GM10266 (cell line): Measurements from ENCODE around the gene LDLRAD4.

Experiments used
- DNase-seq: peaks from one replicate; pipeline ENCODE4 v3.0.0; 2012; ENCODE audit errors: extremely low spot score
- TF ChIP-seq, protein P1 (sequence below): IDR thresholded peaks from 2 replicates; pipeline ENCODE4 v1.5.1; 2012; ENCODE audit warnings: mild to moderate bottlenecking, low read depth; ENCODE audit not compliant: control insufficient read depth, insufficient read depth; ENCODE audit errors: missing control alignments

The LDLRAD4 gene

DNA sequence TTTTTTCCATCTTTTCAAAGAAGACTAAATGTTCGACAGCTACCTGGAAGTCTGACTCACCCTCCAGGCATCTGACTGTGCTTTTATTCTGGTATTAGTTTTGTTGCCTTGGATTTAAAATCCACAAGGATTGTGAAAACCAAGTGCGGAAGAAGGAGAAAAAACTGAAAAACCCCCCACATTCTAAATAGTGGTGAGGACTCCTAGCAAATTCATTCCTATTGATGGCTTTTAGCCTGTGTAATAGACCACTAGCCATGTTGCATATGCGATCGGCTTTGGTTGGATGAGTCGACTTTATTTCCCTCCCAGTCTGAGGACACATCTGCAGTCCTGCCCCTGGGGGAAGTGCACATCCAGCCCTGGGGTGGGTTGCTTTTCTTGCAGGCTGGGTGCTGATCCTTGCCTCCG lies 16.9 kb downstream of the LDLRAD4 start:
- no peak for DNase-seq
- TF ChIP-seq, protein P1, sequence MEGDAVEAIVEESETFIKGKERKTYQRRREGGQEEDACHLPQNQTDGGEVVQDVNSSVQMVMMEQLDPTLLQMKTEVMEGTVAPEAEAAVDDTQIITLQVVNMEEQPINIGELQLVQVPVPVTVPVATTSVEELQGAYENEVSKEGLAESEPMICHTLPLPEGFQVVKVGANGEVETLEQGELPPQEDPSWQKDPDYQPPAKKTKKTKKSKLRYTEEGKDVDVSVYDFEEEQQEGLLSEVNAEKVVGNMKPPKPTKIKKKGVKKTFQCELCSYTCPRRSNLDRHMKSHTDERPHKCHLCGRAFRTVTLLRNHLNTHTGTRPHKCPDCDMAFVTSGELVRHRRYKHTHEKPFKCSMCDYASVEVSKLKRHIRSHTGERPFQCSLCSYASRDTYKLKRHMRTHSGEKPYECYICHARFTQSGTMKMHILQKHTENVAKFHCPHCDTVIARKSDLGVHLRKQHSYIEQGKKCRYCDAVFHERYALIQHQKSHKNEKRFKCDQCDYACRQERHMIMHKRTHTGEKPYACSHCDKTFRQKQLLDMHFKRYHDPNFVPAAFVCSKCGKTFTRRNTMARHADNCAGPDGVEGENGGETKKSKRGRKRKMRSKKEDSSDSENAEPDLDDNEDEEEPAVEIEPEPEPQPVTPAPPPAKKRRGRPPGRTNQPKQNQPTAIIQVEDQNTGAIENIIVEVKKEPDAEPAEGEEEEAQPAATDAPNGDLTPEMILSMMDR: no peak

- TF ChIP-seq, protein P1: no peak
- no peak for DNase-seq
Observed at GRCh38 chr18:13235981-13236380, 17.4 kb downstream of the LDLRAD4 start.

DNA sequence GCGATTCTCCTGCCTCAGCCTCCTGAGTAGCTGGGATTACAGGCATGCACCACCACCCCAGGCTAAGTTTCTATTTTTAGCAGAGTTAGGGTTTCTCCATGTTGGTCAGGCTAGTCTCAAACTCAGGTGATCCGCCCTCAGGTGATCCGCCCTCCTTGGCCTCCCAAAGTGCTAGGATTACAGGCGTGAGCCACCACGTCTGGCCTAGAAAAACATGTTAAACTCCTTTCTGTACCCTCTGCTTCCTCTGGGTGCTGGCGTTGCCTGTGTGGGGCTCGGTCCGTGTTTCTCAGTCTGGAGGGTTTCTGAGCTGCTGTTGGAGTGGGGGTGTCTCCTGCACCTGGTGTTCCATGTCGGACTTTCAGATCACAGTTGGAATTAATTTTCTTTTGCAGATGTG lies 17.9 kb downstream of the LDLRAD4 start:
- TF ChIP-seq, protein P1: no peak
- no peak for DNase-seq

DNA sequence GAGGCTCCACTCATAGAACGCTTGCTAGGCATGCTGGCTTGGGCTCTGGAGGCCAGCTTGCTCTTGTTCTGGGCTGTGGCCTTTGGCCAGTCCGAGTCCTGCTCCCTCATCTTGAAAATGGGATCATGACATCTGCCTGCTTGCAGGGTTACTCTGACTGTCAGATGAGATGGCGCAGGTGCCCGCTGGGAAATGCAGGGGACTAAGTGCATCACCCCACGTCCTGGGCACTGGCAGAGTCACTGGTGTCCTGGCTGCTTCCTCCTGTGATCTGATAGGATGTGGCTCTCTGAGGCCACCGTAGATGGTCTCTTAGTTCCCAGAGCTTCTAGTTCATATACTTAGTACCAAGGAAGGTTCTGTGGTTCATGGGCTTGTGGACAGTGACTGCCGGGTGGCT lies 18.5 kb downstream of the LDLRAD4 start:
- TF ChIP-seq, protein P1: no peak

DNA sequence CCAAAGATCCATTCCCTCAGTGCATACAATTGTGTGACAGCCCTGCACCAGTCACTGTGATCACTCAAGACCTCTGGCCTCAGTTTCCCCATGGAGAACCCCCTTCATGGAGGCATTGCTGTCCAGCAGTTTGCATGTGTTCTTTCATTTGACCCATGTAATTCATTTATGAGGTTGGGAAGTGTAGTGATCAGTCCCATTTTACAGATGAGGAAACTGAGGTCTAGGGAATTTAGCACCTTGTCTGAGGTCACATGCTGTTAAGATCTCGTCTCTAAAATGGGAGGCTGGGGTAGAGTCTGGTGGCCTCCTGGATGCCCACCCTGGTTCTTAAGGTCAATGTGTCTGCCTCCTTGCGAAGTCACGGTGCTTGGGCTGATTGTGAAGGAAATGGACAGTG lies 19.1 kb downstream of the LDLRAD4 start:
- DNase-seq: no peak
- TF ChIP-seq, protein P1: no peak

More for the DNA sequence above, 18.5 kb downstream of the LDLRAD4 start:
- no peak for DNase-seq

DNA sequence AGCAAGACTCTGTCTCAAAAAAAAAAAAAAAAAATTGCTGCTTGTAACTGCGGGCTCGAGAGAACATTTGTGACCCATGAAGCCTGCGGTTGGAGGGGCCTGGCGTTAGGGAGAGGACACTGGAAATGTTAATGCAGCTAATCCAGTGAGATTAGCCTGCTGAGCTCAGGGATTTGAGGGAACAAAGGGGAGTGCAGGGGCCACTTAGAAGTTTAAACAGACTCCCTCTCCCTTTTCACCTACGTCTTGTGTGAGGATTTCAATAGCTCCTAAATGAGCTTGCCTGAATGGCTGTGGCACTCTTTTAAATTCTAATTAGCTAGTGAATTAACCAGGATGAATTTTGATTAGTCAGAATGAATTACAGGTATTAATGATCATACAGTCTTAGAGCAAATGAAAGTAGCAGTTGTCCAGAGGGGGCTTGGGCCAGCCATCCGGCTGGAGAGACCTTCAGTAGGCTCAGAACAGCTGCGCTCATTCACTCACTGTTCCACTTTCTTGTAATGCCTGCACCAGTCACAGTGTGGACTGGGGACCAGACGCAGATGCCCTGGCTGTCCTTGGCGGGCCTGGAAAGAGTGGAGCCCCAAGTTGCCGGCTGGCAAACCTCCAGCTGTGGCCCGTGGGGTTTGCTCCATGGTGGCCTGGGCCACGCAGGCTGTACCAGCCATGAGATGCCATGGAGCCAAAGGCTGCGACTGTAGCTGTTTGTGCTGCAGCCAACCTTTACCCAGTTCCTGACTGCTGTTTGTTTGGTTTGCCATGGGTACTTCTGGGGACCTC lies 20.8 kb downstream of the LDLRAD4 start:
- DNase-seq: no peak
- TF ChIP-seq, protein P1: no peak

DNA sequence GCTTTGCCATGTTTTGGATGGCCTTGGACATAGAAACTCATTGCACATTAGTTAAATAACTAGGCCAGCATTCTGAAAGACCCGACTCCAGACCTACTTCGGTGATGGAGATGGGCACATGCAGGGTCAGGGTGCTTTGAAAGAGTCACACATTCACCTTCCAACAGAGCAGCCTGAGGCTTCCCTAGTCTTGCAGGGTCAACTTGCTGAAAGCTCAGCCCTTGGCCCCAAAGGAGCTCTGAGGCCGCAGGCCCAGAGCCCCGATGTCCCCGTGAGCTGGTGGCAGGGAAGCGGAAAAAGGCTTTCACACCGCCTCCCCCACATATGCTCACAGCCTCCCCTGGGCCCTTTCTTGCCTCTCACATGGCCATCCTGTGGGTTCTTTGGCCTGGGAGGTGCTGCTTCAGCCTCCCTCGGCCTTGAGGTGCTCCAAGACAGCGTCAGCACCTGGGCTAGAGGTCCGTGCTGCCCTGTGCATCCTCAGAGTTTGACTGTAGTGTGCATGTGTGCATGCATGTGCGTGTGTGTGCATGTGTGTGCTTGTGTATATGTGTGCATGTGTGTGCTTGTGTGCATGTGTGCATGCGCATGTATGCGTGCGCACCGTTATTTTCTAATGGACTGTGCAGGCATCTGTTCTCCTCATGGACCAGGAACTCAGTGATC lies 21.6 kb downstream of the LDLRAD4 start:
- TF ChIP-seq, protein P1: no peak
- DNase-seq: no peak
